ENCODE data around the gene MCRIP2. TPM values are rescaled to one million over a fixed set of nuclear protein-coding genes. Genes with fewer than 3 reads are reported as not detected.

Gene MCRIP2
- total and polyA plus RNA-seq, 4 donors: 16.3 to 97.3 (median 61.4) TPM

- Histone ChIP-seq H3K4me3 (ENCODE audit: low read depth in 1 of 3, low read length in 3 of 3) (no peak overlapping the region), H3K9me3 (ENCODE audit: control insufficient read depth in 4 of 4, low read length in 3 of 4) (no peaks in the 10 kb centered on the region), H3K9ac (ENCODE audit: low read depth in 1 of 2, low read length in 2 of 2) (no peak overlapping the region), H3K4me1 (ENCODE audit: control insufficient read depth in 4 of 4, insufficient read depth in 4 of 4, low read length in 3 of 4) (peaks cover 13 to 54% (median 28%) of the 10 kb centered on the region in 4 donors), H3K27me3 (ENCODE audit: control insufficient read depth in 4 of 4, insufficient read depth in 4 of 4, low read length in 3 of 4) (no peaks in the 10 kb centered on the region), H3K27ac (ENCODE audit: low read depth in 1 of 2, low read length in 2 of 2) (no peak overlapping the region), H3K36me3 (ENCODE audit: control insufficient read depth in 4 of 4, insufficient read depth in 3 of 4, low read depth in 1 of 4, low read length in 3 of 4) (peaks cover 0 to 2% (median 0%) of the 10 kb centered on the region in 4 donors)
- DNase-seq (ENCODE audit: low spot score): no peak
- 91% methylated on average over 9 of the region's 9 CpGs for WGBS
- no peak for TF ChIP-seq RAD21 (IDR thresholded peaks at IDR 0.05)
- no peak for TF ChIP-seq SP1 (IDR thresholded peaks at IDR 0.05)
- TF ChIP-seq GABPA (IDR thresholded peaks at IDR 0.05 in 1 of 2, conservative IDR thresholded peaks at IDR 0.05 in 1 of 2): no peak
- TF ChIP-seq RXRA (IDR thresholded peaks at IDR 0.05): no peak
- TF ChIP-seq REST (IDR thresholded peaks at IDR 0.05): no peak
- no peak for TF ChIP-seq MAX (IDR thresholded peaks at IDR 0.05)
- TF ChIP-seq YY1 (IDR thresholded peaks at IDR 0.05): no peak
- no peak for TF ChIP-seq FOXA2 (IDR thresholded peaks at IDR 0.05)
- TF ChIP-seq ATF3 (IDR thresholded peaks at IDR 0.05): no peak
Measured at GRCh38 chr16:638836-639235, 2.8 kb upstream of the MCRIP2 start.

- Histone ChIP-seq H3K4me1 (ENCODE audit: control insufficient read depth in 4 of 4, insufficient read depth in 4 of 4, low read length in 3 of 4) (peaks cover 21 to 60% (median 35%) of the 10 kb centered on the region in 4 donors), H3K9ac (ENCODE audit: low read depth in 1 of 2, low read length in 2 of 2) (no peak overlapping the region), H3K4me3 (ENCODE audit: low read depth in 1 of 3, low read length in 3 of 3) (peak overlapping the region in 1 of 3 donors; percentile 95), H3K9me3 (ENCODE audit: control insufficient read depth in 4 of 4, low read length in 3 of 4) (no peaks in the 10 kb centered on the region), H3K27me3 (ENCODE audit: control insufficient read depth in 4 of 4, insufficient read depth in 4 of 4, low read length in 3 of 4) (no peaks in the 10 kb centered on the region), H3K27ac (ENCODE audit: low read depth in 1 of 2, low read length in 2 of 2) (peak overlapping the region in 1 of 2 donors; percentile 65), H3K36me3 (ENCODE audit: control insufficient read depth in 4 of 4, insufficient read depth in 3 of 4, low read depth in 1 of 4, low read length in 3 of 4) (peaks cover 0 to 1% (median 0%) of the 10 kb centered on the region in 4 donors)
- no peak for TF ChIP-seq HNF4G (IDR thresholded peaks at IDR 0.05)
- TF ChIP-seq RXRA (IDR thresholded peaks at IDR 0.05): no peak
- TF ChIP-seq CTCF (IDR thresholded peaks at IDR 0.05; ENCODE audit: low read depth, low read length, missing input control): no peak
- TF ChIP-seq ATF3 (IDR thresholded peaks at IDR 0.05): no peak
- no peak for TF ChIP-seq JUND (IDR thresholded peaks at IDR 0.05)
- no peak for TF ChIP-seq RAD21 (IDR thresholded peaks at IDR 0.05)
- TF ChIP-seq SP1 (IDR thresholded peaks at IDR 0.05): no peak
- TF ChIP-seq ZBTB33 (IDR thresholded peaks at IDR 0.05): no peak
- TF ChIP-seq REST (IDR thresholded peaks at IDR 0.05): no peak
- TF ChIP-seq HNF4A (conservative IDR thresholded peaks at IDR 0.05): no peak
- TF ChIP-seq FOXA1 (IDR thresholded peaks at IDR 0.05): no peak
- no peak for DNase-seq (ENCODE audit: low spot score)
- 95% methylated on average over 5 of the region's 5 CpGs for WGBS
Measured at GRCh38 chr16:640614-641013, 1.0 kb upstream of the MCRIP2 start.
